ENCODE data around the gene CTSH. TPM values are rescaled to one million over a fixed set of nuclear protein-coding genes. Genes with fewer than 3 reads are reported as not detected.

Gene CTSH
- total RNA-seq, 1 donor from 2014 or later = 5.7 TPM

DNA sequence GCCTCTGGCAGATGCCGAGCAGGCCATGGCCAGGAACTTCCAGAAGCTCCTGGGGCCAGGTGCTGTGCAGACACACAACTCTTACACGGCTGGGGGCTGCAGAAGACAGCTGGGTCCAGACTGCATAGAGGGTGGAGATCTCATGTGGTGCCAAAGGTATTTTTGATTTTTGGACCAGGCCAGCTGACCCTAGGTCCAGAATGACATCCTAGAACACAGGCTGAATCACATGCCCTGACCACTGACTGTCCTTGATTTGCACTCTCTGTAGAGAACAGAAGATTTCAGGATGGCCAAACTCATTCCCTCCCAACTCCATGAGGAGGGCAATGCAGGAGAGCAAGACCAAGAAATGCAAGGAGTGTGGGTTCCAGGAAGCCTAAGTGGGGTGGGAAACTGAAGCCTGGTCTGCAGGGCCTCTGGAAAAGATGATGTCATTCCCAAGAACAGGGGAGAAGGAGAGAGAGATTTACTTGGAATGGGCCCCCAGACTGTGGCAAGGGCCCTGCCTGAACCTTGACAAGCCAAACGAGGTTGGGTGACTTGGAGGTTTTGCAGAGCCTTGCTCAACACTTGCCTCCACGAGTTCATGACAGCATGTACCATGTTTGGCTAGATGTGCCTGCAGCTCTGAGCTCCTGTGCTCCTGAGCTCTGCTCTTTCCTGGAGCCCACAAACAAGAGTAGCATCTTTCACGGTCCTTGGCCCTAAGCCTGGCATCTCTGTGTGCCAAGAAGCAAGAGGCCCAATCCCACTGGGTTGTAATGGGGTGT is 38.5 kb upstream of the CTSH start:
- DNase-seq (ENCODE audit: low read depth) = no peak
- Histone ChIP-seq H3K4me1 (ENCODE audit: insufficient read depth, low read length) (peaks cover 6% of the 10 kb centered on the region), H3K4me2 (ENCODE audit: low read length) (no peak overlapping the region), H3K27ac (ENCODE audit: low read depth, low read length) (no peak overlapping the region), H3K9me3 (ENCODE audit: insufficient read depth, low read depth, low read length) (no peaks in the 10 kb centered on the region), H3K4me3 (ENCODE audit: insufficient read depth, low read depth, low read length) (no peak overlapping the region), H3K36me3 (ENCODE audit: insufficient read depth, low read length) (no peaks in the 10 kb centered on the region), H3K9ac (ENCODE audit: low read length) (no peak overlapping the region), H2AFZ (ENCODE audit: low read depth, low read length) (no peak overlapping the region), H3K27me3 (ENCODE audit: insufficient read depth, low read length) (no peaks in the 10 kb centered on the region), H3K79me2 (ENCODE audit: insufficient read depth, low read length) (no peaks in the 10 kb centered on the region), H4K20me1 (ENCODE audit: insufficient read depth, low read length) (no peaks in the 10 kb centered on the region)
- H3K9me3 Mint-ChIP-seq (ENCODE audit: unreplicated experiment) = peaks cover 5% of the 10 kb centered on the region
- H3K4me1 Mint-ChIP-seq (ENCODE audit: low read depth, unreplicated experiment) = peaks cover 25% of the 10 kb centered on the region
- H3K27me3 Mint-ChIP-seq (ENCODE audit: low read depth, unreplicated experiment) = peaks cover 4% of the 10 kb centered on the region
- H3K36me3 Mint-ChIP-seq (ENCODE audit: low read depth, unreplicated experiment) = no peaks in the 10 kb centered on the region
- no peak overlapping the region for H3K27ac Mint-ChIP-seq (ENCODE audit: unreplicated experiment)
- H3K4me3 Mint-ChIP-seq (ENCODE audit: unreplicated experiment) = no peak overlapping the region
- TF ChIP-seq EZH2 (IDR thresholded peaks at IDR 0.05; ENCODE audit: insufficient read depth, low read length) = no peak
- TF ChIP-seq, protein P1, sequence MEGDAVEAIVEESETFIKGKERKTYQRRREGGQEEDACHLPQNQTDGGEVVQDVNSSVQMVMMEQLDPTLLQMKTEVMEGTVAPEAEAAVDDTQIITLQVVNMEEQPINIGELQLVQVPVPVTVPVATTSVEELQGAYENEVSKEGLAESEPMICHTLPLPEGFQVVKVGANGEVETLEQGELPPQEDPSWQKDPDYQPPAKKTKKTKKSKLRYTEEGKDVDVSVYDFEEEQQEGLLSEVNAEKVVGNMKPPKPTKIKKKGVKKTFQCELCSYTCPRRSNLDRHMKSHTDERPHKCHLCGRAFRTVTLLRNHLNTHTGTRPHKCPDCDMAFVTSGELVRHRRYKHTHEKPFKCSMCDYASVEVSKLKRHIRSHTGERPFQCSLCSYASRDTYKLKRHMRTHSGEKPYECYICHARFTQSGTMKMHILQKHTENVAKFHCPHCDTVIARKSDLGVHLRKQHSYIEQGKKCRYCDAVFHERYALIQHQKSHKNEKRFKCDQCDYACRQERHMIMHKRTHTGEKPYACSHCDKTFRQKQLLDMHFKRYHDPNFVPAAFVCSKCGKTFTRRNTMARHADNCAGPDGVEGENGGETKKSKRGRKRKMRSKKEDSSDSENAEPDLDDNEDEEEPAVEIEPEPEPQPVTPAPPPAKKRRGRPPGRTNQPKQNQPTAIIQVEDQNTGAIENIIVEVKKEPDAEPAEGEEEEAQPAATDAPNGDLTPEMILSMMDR (IDR thresholded peaks at IDR 0.05; ENCODE audit: insufficient read depth, low read depth, low read length) = no peak
- FAIRE-seq = no peak

DNA sequence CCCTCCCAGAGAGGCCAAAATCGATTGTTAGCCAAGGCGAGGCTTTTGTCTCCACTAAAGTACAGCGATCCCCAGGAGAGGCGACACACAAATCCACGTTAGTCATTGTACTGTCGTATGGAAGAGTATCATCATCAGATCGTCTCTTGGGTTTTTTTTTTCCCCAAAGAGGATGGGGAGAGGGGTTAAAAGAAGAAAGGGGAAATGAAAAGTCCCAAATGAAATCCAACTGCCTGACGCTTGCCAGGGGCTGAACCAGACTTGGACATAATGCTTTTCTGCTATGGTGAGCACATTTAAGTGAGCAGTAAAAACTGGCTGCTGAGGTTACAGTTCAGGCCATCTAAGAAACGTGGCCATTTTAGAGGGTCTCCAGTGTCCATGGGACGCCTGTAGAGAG is 37.9 kb upstream of the CTSH start:
- Histone ChIP-seq H2AFZ (ENCODE audit: low read depth, low read length) (peak overlapping the region; percentile 24), H3K9ac (ENCODE audit: low read length) (no peak overlapping the region), H3K36me3 (ENCODE audit: insufficient read depth, low read length) (no peaks in the 10 kb centered on the region), H3K4me3 (ENCODE audit: insufficient read depth, low read depth, low read length) (no peak overlapping the region), H3K4me1 (ENCODE audit: insufficient read depth, low read length) (no peaks in the 10 kb centered on the region), H3K27ac (ENCODE audit: low read depth, low read length) (no peak overlapping the region), H4K20me1 (ENCODE audit: insufficient read depth, low read length) (no peaks in the 10 kb centered on the region), H3K4me2 (ENCODE audit: low read length) (no peak overlapping the region), H3K9me3 (ENCODE audit: insufficient read depth, low read depth, low read length) (no peaks in the 10 kb centered on the region), H3K27me3 (ENCODE audit: insufficient read depth, low read length) (no peaks in the 10 kb centered on the region), H3K79me2 (ENCODE audit: insufficient read depth, low read length) (no peaks in the 10 kb centered on the region)
- Mint-ChIP-seq H3K4me3 (ENCODE audit: unreplicated experiment) (no peak overlapping the region), H3K27ac (ENCODE audit: unreplicated experiment) (peak overlapping the region; percentile 4), H3K4me1 (ENCODE audit: low read depth, unreplicated experiment) (peaks cover 21% of the 10 kb centered on the region), H3K9me3 (ENCODE audit: unreplicated experiment) (peaks cover 5% of the 10 kb centered on the region), H3K27me3 (ENCODE audit: low read depth, unreplicated experiment) (peaks cover 6% of the 10 kb centered on the region), H3K36me3 (ENCODE audit: low read depth, unreplicated experiment) (no peaks in the 10 kb centered on the region)
- TF ChIP-seq EZH2 (IDR thresholded peaks at IDR 0.05; ENCODE audit: insufficient read depth, low read length) = no peak
- TF ChIP-seq, protein P1 (IDR thresholded peaks at IDR 0.05; ENCODE audit: insufficient read depth, low read depth, low read length) = no peak
- DNase-seq (ENCODE audit: low read depth) (no peak), FAIRE-seq (no peak)

All from astrocyte (in vitro differentiated cells and primary cell).